Ovary (tissue), 3 donors: ENCODE results near the gene CALHM3.

ENCODE experiments used
- EP300 ChIP-seq: sonication (generic); formaldehyde crosslinking; IDR thresholded peaks from one replicate; pipeline ENCODE4 v1.6.1; 2017; ENCODE audit warnings: antibody characterized with exemption
- POLR2A ChIP-seq: fragments of 450-650 bp; IDR thresholded peaks from one replicate; pipeline ENCODE4 v1.6.1; 2017; ENCODE audit warnings: antibody characterized with exemption, mild to moderate bottlenecking, moderate library complexity
- TF ChIP-seq, protein P1 (sequence below), 3 donors: fragments of 450-650 bp in 2 of 3; fragments of 200-600 bp in 1 of 3; IDR thresholded peaks; one replicate each; pipeline versions ENCODE4 v1.5.1 to v1.8.0; 2016 to 2022; ENCODE audit warnings: antibody characterized with exemption in 3 of 3, mild to moderate bottlenecking in 1 of 3
- donor health status: DM: no; HTN: no; CAD: no.

- TF ChIP-seq, protein P1, sequence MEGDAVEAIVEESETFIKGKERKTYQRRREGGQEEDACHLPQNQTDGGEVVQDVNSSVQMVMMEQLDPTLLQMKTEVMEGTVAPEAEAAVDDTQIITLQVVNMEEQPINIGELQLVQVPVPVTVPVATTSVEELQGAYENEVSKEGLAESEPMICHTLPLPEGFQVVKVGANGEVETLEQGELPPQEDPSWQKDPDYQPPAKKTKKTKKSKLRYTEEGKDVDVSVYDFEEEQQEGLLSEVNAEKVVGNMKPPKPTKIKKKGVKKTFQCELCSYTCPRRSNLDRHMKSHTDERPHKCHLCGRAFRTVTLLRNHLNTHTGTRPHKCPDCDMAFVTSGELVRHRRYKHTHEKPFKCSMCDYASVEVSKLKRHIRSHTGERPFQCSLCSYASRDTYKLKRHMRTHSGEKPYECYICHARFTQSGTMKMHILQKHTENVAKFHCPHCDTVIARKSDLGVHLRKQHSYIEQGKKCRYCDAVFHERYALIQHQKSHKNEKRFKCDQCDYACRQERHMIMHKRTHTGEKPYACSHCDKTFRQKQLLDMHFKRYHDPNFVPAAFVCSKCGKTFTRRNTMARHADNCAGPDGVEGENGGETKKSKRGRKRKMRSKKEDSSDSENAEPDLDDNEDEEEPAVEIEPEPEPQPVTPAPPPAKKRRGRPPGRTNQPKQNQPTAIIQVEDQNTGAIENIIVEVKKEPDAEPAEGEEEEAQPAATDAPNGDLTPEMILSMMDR (IDR thresholded peaks at IDR 0.05): no peak
- TF ChIP-seq EP300 (no peak), POLR2A (no peak)
Observed at GRCh38 chr10:103519798-103520197, 40.8 kb upstream of the CALHM3 start.
